HG02885 (cell line): ENCODE data around the gene GMEB1.
"Not testable (repeated sequence)": the region's sequence is repeated elsewhere in the genome, so short reads cannot be mapped to it uniquely, and the experiment has no call there.

ENCODE experiments used
- ATAC-seq: cut with Tn5 transposase; IDR thresholded peaks from one replicate; pipeline ENCODE4 v1.9.1; 2021; ENCODE audit warnings: mild to moderate bottlenecking; ENCODE audit not compliant: unreplicated experiment, poor library complexity

GMEB1 gene

DNA sequence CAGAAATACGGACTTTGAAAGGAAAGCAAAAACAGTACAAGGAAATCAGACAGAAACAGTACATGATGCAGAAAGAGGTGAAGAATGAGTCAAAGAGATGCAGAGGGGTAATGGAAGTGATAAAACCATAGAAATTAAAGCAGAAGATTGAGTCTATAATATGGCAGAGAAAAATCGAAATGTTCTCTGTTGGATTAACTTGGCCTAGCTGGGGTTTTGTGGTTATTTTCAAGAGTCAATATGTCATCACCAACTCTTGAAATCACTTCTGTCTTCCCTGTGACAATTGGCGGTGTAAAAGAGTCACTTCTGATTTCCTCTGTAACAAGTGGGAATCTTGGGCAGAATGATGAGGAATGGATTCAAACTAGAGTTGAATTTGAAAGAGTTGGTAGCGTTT is 75.6 kb downstream of the GMEB1 start:
- no peak for ATAC-seq

DNA sequence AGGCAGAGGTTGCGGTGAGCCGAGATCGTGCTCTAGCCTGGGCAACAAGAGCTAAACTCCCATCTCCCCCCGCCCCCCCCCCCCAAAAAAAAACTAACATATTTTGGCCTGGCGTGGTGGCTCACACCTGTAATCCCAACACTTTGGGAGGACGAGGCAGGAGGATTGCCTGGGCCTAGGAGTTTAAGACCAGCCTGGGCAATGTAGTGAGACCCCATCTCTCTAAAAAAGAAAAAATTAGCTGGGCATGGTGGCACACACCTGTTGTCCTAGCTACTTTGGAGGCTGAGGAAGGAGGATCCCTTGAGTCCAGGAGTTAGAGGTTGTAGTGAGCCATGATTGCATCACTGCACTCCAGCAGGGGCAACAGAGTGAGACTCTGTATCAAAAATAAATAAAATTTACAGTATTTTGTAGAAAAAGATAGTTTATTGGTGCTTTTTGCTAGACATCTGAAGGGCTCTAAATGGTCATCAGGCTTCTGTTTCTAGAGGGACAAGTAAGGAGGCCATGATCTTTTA is 77.1 kb downstream of the GMEB1 start:
- ATAC-seq = no peak

DNA sequence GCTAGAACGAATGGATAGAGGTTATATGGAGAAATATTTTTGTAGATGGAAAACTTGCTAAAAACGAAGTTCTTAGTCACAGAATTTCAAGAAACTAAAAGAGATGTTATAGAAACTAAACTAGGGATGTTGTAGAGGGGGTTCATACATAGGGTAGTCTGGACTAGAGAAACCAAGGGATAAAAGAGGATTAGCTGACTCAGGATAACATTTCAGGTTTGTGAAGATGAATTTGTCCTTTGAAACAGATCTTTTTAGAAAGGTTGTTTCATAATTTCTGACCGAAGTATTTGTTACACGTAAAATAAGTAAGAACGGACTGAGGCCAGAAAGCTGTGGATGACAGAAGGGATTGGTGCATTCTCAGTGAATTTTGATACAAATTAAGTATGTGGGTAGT is 81.7 kb downstream of the GMEB1 start:
- no peak for ATAC-seq

DNA sequence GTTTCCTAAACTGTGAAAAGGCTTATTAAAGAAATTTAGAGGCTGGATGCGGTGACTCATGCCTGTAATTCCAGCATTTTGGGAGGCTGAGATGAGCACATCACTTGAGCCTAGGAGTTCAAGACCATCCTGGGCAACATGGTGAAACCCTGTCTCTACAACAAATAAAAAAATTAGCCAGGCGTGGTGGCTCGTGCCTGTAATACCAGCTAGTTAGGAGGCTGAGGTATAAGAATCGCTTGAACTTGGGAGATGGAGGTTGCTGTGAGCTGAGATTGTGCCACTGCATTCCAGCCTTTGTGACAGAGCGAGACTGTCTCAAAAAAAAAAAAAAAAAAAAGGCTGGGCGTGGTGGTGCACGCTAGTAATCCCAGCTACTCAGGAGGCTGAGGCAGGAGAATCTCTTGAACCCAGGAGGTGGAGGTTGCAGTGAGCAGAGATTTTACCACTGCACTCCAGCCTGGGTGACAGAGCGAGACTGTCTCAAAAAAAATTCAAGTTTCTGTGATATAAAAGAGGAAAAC is 82.2 kb downstream of the GMEB1 start:
- not testable (repeated sequence) for ATAC-seq

DNA sequence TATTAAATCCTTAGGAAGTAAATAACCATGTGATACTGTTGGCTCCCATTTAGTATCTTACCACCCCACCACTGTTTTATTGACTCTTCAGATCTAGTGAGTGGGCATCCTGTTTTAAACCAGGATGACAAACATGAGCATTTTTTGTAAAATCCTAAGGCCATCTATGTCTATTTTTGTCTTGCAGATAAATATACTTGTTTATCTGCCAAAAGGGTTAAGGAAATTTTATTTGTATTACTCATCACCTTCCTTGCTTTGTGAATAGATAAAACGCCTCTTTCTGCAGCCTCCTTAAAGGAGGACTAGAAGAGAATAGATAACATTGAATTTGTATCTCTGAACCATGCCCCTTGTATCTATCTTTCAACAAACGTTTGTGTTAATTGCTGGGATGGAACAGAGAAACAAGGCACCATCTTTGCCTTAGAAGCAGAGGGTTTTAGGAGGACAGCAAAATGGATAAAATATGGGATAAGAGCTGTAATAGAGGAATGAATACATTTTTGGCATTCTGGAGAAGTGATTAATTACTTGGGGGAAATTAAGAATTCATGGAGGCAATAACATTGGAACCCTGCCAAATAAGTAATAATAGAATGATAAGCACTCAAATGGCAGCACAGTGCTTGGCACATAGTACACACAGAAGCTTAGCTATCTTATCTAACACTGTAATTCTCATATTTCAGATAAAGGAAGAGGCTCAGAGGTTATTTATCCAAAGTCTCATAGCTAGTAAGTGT is 82.9 kb downstream of the GMEB1 start:
- ATAC-seq = no peak

DNA sequence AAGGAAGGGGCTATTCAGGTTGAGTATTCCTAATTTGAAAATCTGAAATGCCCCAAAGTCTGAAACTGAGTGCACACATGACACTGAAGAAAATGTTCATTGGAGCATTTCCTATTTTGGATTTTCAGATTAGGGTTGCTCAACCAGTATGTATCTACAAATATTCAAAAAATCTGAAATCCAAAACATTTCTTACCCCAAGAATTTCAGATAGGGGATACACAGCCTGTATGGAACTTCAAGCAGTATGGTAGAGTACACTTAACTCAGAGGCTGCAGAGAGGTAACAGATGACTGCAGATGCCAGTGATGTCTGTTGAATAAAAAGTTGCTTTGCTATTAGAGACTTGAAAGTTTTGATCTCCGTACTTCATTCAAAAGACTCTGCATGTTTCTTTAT is 87.1 kb downstream of the GMEB1 start:
- no peak for ATAC-seq

DNA sequence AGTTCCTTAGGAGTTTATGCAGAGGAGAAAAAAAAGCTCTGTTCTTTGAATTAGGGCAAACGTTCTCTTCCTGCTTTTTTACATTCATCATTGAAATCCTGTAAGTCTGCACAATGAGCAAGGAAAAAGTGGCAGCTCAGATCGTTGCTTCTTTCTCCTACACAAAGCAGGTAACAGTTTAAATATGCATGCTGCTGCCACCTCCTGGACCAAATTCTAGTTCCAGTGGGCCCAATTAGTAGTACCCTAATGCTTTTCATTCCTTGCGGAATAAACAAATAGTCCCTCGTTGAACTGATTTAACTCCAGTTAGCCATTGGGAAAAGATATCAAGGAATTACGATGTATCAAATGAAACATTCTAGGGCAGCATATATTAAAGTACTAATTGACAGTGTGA is 88.3 kb downstream of the GMEB1 start:
- ATAC-seq = no peak

DNA sequence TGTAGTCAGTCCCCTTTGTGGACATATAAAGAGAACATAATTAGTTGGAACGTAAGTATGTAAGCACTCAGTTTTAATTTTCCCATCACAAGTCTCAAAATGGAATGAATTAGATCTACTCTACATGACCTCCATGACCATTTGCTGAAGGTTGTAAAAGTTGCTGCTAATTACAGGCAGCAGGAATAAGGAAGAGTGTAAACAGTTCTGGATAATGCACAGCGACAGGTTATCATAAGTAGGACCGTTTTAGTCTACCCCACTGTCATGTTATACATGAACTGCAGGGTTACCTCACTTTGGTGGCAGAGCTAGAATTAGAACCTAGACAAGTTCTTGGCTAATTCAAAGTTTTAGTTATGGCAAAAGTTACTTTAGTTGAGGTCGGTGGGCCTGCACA is 89.8 kb downstream of the GMEB1 start:
- ATAC-seq = no peak

DNA sequence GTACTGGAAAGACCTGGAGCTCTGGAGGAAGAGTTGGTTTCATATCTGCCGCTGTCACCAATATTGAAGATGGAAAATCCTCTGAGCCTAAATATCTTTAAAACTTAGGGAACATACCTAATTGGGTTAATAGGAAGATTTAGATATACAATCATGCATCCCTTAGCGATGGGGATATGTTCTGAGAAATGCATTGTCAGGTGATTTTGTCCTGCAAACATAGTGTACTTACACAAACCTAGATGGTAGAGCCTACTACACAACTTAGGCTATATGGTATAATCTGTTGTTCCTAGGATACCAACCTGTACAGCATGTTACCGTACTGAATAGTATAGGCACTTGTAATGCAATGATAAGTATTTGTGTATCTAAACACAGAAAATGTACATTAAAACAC is 90.7 kb downstream of the GMEB1 start:
- ATAC-seq = no peak

DNA sequence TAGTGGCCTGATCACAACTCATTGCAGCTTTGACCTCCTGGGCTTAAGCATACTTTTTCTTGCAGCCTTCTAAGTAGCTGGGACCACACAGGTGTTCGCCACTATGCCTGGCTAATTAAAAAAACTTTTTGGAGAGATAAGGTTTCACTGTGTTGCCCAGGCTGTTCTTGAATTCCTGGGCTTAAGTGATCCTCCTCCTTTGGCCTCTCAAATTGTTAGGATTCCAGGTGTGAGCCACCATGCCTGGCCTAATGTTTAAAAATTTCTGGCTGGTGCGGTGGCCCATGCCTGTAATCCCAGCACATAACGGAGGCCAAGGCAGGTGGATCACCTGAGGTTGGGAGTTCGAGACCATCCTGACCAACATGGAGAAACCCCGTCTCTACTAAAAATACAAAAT is 92.6 kb downstream of the GMEB1 start:
- no peak for ATAC-seq

DNA sequence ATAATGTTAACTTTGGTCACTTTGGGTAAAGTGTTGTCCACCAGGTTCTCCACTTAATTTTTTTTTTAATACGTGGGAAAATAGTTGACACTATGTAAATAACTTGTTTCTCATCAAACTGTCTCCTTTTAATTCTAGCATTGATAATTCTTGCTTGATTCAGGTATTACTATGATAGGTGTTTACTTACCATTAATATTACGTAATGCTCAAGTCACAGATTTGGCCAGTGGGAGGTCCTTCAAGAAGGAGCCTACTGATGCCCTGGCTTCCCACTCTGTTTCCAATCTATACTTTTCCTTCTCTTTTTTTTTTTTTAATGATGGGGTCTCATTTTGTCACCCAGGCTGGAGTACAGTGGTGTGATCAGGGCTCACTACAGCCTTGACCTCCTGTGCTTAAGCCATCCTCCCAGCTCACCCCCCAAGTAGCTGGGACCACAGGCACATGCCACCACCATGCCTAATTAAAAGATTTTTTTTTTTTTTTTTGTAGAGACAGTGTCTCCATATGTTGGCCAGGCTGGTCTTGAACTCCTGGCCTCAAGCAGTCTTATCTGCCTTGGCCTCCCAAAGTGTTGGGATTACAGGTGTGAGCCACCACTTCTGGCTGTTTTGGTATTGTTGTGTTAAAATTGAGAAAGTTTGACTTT is 98.1 kb downstream of the GMEB1 start:
- ATAC-seq = no peak
